ENCODE data around the gene COQ6.
"Not testable (repeated sequence)": the region's sequence is repeated elsewhere in the genome, so short reads cannot be mapped to it uniquely, and the experiment has no call there.

The COQ6 gene

DNA sequence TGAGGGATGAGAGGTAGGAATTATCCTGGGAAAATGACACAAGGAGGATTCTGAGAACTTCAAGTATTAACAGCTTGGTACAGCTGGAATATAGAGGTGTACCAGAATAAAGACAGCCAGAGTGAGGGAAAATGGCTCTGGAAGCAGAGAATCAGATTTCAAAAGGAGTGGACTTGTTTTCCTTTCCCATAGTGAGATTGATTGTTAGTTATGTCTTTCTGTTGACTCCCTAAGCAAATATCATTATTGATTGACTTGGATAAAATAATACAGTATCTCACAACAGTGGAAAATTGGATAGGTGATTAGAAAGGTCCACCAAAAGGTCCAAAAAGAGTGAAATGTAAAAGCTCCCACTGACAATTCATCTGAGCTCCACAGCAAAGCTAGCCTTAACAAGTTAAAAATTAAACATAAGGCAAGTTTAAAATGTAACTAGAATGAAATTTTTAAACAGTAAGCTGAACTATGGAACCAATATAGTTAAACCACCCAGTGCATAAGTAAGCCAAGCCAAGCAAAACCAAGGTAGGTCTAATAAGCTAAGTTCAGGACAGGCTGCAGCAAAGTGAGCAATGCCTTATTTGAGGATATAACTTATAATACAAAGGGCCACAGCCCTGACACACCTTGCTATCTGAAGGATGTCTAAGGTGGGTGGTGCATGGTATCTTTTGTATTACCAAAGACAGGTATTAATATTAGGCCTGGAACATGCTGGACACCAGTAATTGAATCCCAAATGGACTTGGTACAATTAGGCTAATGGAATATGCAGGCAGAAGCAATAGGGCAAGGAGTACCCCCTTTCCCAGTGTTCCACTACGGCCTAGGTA, 47.2 kb downstream of the COQ6 start:
- Mint-ChIP-seq H3K4me3 (no peak overlapping the region), H3K9me3 (no peaks in the 10 kb centered on the region), H3K4me1 (no peaks in the 10 kb centered on the region), H3K27me3 (no peaks in the 10 kb centered on the region), H3K36me3 (peaks cover 6% of the 10 kb centered on the region), H3K27ac (no peak overlapping the region)
- CTCF ChIA-PET, result interaction anchor here (1.0 kb wide), 1 partner anchor 11 kb away, joined by 6 read pairs; no protein-coding TSS in a partner anchor
- DNase-seq, result no peak

DNA sequence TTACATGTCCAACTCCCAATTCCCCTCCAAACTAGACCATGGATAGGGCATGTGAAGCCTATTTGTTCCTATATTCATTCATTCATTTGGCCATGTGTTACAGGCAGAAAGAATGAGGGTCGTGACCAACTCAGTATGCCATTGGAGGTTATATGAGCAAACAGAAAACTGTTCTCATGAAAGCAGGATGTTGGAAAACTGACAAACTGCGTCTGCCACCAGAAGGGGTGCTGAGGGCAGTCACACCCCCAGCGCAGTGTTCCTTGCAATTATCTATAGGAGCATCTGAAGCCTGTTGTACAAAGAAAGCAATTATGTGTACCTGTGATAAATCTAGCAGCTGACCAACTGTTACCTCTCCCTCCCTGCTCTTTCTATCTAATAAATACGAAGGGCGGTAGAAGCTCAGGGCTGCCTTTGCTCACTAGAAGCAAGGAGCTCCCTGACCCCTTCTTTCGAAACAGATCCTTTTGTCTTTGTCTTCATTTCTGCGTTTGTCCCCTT, 47.9 kb downstream of the COQ6 start:
- H3K27ac Mint-ChIP-seq, result no peak overlapping the region
- CTCF ChIA-PET, result no interaction called here
- no peaks in the 10 kb centered on the region for H3K9me3 Mint-ChIP-seq
- no peak overlapping the region for H3K4me3 Mint-ChIP-seq
- no peaks in the 10 kb centered on the region for H3K4me1 Mint-ChIP-seq
- DNase-seq, result no peak
- H3K27me3 Mint-ChIP-seq, result no peaks in the 10 kb centered on the region
- peaks cover 6% of the 10 kb centered on the region for H3K36me3 Mint-ChIP-seq

GRCh38 chr14:73998726-73999125, 48.6 kb downstream of the COQ6 start:
- Mint-ChIP-seq H3K27me3 (no peaks in the 10 kb centered on the region), H3K9me3 (no peaks in the 10 kb centered on the region), H3K4me3 (no peak overlapping the region), H3K4me1 (no peaks in the 10 kb centered on the region), H3K36me3 (peaks cover 7% of the 10 kb centered on the region), H3K27ac (no peak overlapping the region)
- DNase-seq, result no peak
- CTCF ChIA-PET, result no interaction called here

DNA sequence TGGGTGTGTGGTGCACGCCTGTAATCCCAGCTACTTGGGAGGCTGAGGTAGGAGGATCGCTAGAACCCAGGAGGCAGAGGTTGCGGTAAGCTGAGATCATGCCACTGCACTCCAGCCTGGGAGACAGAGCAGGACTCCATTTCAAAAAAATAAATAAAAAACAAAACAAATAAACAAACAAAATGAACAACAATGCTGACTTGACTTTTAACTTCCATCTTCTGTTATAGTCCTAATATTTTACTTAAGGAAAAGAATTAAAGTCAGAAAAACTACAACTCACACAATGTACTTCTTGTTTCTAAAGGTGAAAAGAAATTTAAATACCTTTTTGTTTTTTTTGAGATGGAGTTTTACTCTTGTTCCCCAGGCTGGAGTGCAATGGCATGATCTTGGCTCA, 55.6 kb downstream of the COQ6 start:
- CTCF ChIA-PET, H3K27ac Mint-ChIP-seq, H3K4me3 Mint-ChIP-seq, DNase-seq, H3K4me1 Mint-ChIP-seq, H3K27me3 Mint-ChIP-seq, H3K9me3 Mint-ChIP-seq: not testable (repeated sequence)
- H3K36me3 Mint-ChIP-seq, result peaks cover 21% of the 10 kb centered on the region

GRCh38 chr14:74008843-74009499, 58.9 kb downstream of the COQ6 start:
- Mint-ChIP-seq H3K36me3 (peaks cover 25% of the 10 kb centered on the region), H3K4me1 (no peaks in the 10 kb centered on the region), H3K4me3 (no peak overlapping the region), H3K27me3 (no peaks in the 10 kb centered on the region), H3K27ac (no peak overlapping the region), H3K9me3 (no peaks in the 10 kb centered on the region)
- no peak for DNase-seq
- CTCF ChIA-PET, result interaction anchor here (1.6 kb wide), 1 partner anchor 12 kb away, joined by 6 read pairs; no protein-coding TSS in a partner anchor
